Jurkat, Clone E6-1 (cell line): ENCODE data around the gene PDS5A. TPM values are rescaled to one million over a fixed set of nuclear protein-coding genes. Genes with fewer than 3 reads are reported as not detected.
A peak's percentile ranks its signal among the peaks of the same experiment; 100 is the strongest.
"Not testable (repeated sequence)": the region's sequence is repeated elsewhere in the genome, so short reads cannot be mapped to it uniquely, and the experiment has no call there.

Source experiments
- DNase-seq: peaks from one replicate; pipeline ENCODE4 v3.0.0-alpha.2; 2011; ENCODE audit warnings: low read depth, low spot score
- H3K4me3 ChIP-seq: 2 replicates; pipeline ENCODE4 v1.5.1; 2011; ENCODE audit warnings: mild to moderate bottlenecking, low read length, control low read depth, moderate library complexity
- polyA plus RNA-seq: library from polyadenylated mRNA; unstranded; fragments of >200 nt; gene quantifications from one replicate; pipeline ENCODE4 v1.2.1, GENCODE V29; 2012; ENCODE audit warnings: missing spikeins; ENCODE audit not compliant: insufficient read length, insufficient read depth

Gene PDS5A, protein sequence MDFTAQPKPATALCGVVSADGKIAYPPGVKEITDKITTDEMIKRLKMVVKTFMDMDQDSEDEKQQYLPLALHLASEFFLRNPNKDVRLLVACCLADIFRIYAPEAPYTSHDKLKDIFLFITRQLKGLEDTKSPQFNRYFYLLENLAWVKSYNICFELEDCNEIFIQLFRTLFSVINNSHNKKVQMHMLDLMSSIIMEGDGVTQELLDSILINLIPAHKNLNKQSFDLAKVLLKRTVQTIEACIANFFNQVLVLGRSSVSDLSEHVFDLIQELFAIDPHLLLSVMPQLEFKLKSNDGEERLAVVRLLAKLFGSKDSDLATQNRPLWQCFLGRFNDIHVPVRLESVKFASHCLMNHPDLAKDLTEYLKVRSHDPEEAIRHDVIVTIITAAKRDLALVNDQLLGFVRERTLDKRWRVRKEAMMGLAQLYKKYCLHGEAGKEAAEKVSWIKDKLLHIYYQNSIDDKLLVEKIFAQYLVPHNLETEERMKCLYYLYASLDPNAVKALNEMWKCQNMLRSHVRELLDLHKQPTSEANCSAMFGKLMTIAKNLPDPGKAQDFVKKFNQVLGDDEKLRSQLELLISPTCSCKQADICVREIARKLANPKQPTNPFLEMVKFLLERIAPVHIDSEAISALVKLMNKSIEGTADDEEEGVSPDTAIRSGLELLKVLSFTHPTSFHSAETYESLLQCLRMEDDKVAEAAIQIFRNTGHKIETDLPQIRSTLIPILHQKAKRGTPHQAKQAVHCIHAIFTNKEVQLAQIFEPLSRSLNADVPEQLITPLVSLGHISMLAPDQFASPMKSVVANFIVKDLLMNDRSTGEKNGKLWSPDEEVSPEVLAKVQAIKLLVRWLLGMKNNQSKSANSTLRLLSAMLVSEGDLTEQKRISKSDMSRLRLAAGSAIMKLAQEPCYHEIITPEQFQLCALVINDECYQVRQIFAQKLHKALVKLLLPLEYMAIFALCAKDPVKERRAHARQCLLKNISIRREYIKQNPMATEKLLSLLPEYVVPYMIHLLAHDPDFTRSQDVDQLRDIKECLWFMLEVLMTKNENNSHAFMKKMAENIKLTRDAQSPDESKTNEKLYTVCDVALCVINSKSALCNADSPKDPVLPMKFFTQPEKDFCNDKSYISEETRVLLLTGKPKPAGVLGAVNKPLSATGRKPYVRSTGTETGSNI (N-terminal part only)
- 98.6 TPM for polyA plus RNA-seq

DNA sequence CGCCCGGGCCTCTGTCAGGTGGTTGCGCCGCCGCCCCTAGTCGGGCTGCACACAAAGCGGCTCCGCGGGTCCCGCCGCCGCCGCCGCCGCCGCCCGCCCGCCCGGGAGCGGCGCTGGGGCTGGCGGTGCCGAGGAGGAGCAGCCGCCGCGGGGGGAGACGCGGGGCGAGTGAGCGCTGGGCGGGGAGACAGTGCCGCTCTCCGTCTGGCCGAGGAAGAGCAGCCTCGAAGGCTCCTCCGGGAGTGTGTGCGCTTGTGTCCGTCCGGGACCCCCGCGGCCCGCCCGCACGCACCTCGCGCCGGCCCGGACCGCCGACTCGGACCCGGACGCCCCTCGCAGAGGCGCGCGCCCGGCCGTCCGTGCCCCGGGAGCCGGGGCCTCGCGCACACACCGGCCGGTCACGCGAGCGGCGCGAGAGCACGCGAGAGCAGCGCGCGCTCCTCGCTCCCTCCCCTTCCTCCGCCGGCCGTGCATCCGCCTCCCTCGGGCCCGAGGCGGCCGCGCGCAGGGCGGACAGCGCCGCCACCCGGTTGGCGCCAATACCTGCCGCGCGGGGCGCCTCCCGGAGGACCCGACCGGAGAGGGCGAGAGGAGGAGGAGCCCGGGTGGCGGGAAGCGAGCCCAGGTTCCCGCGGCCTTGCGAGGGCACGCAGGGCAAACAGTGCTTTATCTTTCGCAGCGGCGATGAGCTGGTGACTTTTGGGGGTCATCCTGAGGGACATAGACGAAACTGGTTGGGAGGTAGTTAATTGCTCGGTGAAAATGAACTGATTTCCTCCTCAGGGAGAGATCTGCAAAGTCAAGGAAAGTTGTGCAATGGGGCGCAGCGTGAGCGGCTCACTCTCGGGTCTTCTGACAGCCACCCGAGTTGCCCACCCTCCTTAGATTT, at the start of gene PDS5A:
Gene PDS5A, minus strand, starts transcription at position 423 of the 889 bp plus-strand sequence. CDS start 1,334 bp downstream, outside the sequence.
- peak within 1 kb of the TSS; percentile 81 for H3K4me3 ChIP-seq
- peak; percentile 81 for DNase-seq

DNA sequence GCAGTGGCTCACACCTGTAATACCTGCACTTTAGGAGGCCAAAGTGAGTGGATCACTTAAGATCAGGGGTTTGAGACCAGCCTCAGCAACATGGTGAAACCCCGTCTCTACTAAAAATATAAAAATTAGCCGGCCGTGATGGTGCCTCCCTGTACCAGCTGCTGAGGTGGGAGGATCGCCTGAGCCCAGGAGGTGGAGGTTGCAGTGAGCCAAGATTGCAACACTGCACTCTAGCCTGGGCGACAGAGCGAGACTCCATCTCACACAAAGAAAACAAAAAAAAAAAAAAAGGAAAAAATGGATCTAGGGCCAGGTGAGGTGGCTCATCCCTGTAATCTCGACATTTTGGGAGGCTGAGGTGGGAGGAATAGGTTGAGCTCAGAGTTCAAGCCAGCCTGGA, 46.3 kb upstream of the PDS5A start:
- H3K4me3 ChIP-seq, DNase-seq: not testable (repeated sequence)

DNA sequence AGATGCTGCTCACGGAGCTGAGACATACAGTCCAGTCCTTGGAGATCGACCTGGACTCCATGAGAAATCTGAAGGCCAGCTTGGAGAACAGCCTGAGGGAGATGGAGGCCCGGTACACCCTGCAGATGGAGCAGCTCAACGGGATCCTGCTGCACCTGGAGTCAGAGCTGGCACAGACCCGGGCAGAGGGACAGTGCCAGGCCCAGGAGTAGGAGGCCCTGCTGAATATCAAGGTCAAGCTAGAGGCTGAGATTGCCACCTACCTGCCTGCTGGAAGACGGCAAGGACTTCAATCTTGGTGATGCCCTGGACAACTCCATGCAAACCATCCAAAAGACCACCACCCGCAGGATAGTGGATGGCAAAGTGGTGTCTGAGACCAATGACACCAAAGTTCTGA, 43.4 kb upstream of the PDS5A start:
- H3K4me3 ChIP-seq, DNase-seq: not testable (repeated sequence)

DNA sequence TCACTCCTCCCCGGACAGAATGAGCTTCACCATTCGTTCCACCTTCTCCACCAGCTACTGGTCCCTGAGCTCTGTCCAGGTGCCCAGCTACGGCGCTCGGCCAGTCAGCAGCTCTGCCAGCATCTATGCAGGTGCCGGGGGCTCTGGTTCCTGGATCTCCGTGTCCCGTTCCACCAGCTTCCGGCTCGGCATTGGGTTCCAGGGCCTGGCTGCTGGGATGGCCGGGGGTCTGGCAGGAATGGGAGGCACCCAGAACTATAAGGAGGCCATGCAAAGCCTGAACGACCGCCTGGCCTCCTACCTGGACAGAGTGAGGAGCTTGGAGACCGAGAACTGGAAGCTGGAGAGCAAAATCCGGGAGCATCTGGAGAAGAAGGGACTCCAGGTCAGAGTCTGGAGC, 42.5 kb upstream of the PDS5A start:
- H3K4me3 ChIP-seq: no peak overlapping the region
- DNase-seq: no peak

DNA sequence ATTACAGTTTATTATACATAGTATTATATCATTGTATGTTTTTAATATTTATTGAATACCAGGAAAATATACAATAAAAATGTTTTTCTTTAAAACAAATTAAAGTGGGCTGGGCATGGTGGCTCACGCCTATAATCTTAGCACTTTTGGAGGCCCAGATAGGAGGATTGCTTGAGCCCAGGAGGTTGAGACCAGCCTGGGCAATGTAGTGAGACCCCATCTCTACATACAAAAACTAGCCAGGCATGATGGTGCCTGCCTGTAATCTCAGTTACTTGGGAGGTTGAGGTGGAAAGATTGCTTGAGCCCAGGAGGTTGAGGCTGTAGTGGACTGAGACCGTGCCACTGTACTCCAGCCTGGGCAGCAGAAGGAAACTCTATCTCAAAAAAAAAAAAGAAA, 38.3 kb upstream of the PDS5A start:
- H3K4me3 ChIP-seq: no peak overlapping the region
- no peak for DNase-seq

DNA sequence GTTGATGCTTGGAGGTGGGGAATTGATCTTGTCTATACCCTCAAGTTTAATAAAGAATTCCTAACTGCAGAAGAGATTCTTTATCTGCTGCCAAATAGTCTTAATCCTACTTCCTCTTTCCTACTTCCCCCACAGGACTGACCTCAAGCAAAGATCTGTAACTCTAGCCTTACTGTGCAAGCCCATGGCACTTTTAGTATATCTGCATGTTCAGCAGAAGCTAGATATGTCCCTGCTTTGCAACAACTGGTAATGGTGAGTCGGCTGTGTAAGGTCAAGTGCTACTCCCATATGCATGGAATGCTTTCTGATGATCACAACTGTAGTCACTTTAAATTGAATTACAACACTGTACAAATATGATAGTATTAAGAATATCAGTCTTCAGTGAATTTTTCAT, 26.3 kb upstream of the PDS5A start:
- no peak for DNase-seq
- no peak overlapping the region for H3K4me3 ChIP-seq

GRCh38 chr4:40000711-40001110, 23.0 kb upstream of the PDS5A start:
- DNase-seq: no peak

DNA sequence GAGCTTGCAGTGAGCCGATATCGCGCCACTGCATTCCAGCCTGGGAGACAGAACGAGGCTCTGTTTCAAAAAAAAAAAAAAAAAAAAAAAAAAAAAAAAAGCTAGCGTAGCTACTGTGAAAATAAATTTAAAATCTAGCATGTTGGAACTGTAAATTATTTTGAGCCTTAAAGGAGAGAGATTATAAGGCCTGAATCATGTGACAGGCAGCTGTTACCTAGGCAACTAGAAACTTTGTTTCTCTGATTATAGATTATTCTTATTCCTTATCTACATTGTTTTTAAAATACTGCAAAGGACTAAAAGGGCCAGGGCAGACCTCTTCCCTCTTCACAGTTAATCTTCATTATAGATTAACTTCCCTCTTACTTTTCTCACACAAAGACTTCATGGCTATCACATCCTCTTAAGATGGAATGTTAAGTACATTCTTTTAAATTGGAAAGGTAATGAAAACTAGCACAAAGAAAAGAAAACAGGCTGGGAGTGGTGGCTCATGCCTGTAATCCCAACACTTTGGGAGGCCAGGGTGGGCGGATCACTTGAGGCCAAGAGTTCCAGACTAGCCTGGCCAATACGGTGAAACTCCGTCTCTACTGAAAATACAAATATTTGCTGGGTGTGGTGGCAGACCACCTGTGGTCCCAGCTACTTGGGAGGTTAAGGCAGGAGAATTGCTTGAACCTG, 21.1 kb upstream of the PDS5A start:
- no peak for DNase-seq
- no peak overlapping the region for H3K4me3 ChIP-seq

More at GRCh38 chr4:40000711-40001110, 23.0 kb upstream of the PDS5A start:
- no peak overlapping the region for H3K4me3 ChIP-seq

DNA sequence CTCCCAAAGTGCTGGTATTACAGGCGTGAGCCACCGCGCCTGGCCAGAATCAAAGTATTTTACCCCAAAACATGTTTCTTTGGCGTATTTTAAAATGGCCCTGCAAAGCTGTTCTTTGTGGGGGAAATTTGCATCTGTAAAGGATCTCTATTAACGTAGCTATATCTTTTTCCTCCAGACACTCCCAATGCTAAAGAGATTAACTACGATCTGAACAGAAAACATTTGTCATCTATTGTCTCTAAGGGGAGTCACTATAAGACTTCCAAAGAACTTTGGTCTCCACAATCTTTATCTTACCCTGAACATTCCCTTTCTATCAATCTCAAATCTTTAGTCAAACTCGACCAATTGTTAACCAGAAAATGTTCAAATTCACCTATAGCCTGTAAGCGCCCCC, 19.1 kb upstream of the PDS5A start:
- no peak overlapping the region for H3K4me3 ChIP-seq
- no peak for DNase-seq

GRCh38 chr4:39994406-39994805, 16.7 kb upstream of the PDS5A start:
- DNase-seq: no peak
- no peak overlapping the region for H3K4me3 ChIP-seq

DNA sequence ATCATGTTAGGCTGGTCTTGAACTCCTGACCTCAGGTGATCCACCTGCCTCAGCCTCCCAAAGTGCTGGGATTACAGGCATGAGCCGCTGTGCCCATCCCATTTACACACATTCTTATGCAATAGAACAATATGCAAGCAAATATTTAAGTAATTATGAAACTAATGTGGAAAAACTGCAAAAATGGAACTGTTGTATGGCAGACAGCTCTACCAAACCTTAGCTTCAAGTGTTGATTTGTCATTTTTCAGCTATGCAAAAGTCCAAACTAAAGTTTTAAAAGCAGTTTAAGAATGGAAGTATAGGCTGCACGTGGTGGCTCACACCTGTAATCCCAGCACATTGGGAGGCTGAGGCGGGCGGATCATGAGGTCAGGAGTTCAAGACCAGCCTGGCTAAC, 11.7 kb upstream of the PDS5A start:
- not testable (repeated sequence) for DNase-seq, H3K4me3 ChIP-seq

GRCh38 chr4:39987485-39987884, 9.8 kb upstream of the PDS5A start:
- DNase-seq: no peak
- H3K4me3 ChIP-seq: no peak overlapping the region

DNA sequence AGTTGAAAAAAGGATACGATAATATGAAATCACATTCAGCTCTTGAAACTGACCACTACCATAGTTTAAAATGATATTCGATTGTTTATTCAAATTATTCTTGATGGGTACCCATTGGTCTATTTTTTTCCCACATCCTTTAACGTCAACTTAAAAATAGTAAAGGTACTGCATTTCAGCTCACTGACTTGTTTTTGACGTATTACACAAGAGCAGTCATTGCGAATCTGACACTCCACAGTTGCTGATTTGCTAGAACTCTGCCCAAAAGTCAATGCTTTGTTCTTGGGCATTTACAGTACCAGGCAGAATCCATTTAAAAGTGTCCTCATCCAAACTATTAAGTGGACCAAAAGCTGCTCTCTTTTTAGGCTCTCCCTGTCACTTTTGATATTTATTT, 1.2 kb upstream of the PDS5A start:
- H3K4me3 ChIP-seq: no peak overlapping the region
- no peak for DNase-seq

- DNase-seq: no peak
- H3K4me3 ChIP-seq: peak overlapping the region; percentile 65
Measured at GRCh38 chr4:39978378-39978775, 666 bp upstream of the PDS5A start.

- peak overlapping the region; percentile 81 for H3K4me3 ChIP-seq
- DNase-seq: no peak
Measured at GRCh38 chr4:39976945-39977488, 694 bp downstream of the PDS5A start.

GRCh38 chr4:39976141-39976944, 1.4 kb downstream of the PDS5A start:
- DNase-seq: peak; percentile 59
- peak overlapping the region; percentile 81 for H3K4me3 ChIP-seq
